GM18858 (cell line): Measurements from ENCODE around the gene SOX10.

ENCODE experiments used
- ATAC-seq: cut with Tn5 transposase; IDR thresholded peaks from one replicate; pipeline ENCODE4 v1.9.1; 2021; ENCODE audit not compliant: unreplicated experiment

The SOX10 gene

DNA sequence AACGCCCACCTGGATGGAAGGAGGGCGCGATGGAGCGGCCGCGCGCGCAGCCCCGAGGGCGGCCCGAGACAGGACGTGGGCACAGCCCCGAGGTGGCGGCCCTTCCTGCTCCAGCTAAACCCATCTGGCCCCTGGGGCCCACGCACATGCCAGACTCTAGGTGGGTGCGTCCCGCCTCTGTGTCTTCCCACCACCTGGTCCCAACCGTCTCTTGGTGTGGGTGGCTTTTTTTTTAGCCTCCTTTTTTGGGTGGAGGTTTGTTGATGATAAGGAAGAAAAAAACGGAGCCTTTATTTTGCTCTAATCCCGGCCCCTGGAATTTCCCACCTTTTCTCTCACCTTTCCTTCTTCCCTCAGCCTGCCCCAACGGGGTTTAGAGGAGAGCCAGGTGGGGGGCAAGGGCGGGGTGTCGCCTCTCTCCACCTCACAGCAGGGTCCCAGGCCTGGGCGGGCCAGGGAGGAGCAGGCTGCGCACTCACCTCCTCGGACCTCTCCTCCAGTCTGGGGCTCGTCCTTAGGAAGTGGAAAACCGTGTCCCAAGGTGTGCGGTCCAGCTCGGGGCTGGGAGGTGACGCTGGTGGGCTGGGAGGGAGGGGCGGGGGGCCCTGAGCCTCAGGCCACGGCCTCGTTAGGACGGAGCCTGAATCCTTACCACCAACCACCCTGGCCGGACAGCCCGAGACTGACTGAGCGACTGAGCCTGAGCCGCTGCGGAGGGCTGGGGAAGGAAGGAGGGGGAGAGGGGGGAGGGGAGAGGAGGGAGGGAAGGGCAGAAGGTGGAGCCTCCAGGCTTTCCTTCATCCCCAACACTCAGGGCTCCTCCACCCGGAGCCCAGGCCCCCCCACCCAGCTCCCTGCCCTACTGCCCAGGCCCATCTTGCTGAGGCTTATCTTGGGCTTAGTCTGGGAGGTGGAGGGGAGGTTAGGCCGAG, at the start of gene SOX10:
TSS of gene SOX10 (minus strand) at position 696 of the 932 bp plus-strand sequence. CDS start 771 bp downstream, outside the sequence.
- no peak for ATAC-seq

DNA sequence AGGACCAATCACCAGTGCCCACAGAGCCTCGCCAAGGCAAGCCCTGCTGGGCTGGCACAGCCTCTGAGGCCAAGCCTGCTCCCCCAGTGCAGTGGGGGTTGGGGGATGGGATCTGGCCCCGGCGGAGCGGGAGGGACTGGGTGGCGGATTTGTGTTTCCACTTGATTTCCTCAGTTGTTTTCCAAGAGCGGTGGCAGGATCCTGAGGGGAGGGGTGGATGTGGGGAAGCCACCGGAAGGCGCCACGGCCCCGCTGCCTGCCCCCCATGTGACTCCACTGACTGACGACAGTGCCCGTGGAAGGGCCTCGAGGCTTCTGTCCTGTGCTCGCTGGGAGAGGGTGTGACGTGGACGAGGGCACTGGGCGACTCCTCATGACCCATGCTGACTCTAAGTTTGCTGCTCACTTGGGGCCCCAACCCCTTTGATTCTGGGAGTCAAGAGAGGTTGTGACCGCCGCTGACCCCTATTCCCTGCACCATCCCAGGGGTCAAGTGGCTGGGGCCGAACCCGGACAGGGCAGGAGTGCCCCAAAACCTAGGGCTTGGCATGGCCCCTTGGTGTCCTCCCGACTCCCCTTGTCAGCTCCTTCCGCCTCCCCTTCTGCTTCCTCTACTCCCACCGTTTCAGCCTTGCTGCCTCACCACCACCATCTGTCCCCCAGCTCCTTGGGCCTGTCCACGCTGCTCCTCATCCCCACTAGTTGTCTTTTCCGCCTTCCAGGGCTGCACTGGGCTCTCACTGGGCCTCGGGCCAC, 49.3 kb upstream of the SOX10 start:
- ATAC-seq, result no peak

DNA sequence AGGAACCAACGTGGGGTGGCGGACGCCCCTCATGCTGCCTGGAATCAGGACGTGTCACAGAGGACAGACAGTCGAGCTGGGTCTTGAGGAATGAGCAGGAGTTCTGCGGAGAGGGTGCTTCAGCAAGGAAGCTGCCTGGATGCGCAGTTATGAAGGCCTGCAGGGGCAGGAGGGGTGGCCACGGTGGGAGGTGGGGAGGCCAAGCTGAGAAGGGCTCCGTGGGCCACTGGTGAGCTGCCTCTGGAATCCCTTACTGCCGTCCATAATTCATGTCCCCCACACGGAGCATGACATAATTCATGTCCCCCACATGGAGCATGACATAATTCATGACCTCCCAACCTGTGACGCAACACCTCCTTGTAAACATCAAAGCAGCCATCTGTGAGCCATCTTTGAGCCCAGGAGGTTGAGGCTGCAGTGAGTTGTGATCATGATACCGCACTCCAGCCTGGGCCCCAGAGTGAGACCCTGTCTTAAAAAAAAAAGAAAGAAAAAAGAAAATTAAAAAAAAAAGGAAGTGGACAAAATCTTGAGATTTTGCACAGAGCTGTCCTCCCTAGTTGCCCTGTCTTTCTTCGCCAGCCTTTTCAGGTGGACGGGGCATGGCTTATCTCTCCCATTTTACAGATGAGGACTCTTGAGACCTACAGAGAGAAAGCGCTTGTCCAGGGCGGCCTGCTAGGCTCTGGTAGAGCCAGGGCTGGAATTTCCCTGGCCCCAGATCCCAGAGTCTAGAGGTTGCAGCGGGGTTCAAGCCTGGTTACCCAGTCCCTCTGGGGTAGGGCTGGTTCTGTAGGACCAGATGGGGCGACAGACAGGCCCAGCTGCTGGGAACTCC, 48.5 kb upstream of the SOX10 start:
- ATAC-seq, result no peak

DNA sequence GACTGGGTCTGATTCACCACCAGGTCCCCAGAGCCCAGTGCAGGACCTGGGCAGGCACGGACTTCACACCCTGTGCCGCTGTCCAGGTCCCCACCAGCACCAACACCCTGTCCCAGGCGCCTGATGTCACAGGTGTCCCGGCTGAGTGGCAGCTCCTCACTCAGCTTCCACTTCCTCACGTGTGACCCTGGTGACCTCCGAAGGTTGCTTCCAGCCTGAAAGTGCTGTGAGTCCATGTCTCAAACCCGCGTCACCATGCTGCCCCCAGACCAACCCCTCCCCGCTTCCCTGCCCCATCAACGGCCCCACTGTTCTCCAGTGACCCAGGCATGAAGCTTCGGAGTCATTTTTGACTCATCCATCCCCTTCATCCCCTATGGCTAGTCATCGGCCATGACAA, 47.1 kb upstream of the SOX10 start:
- no peak for ATAC-seq

DNA sequence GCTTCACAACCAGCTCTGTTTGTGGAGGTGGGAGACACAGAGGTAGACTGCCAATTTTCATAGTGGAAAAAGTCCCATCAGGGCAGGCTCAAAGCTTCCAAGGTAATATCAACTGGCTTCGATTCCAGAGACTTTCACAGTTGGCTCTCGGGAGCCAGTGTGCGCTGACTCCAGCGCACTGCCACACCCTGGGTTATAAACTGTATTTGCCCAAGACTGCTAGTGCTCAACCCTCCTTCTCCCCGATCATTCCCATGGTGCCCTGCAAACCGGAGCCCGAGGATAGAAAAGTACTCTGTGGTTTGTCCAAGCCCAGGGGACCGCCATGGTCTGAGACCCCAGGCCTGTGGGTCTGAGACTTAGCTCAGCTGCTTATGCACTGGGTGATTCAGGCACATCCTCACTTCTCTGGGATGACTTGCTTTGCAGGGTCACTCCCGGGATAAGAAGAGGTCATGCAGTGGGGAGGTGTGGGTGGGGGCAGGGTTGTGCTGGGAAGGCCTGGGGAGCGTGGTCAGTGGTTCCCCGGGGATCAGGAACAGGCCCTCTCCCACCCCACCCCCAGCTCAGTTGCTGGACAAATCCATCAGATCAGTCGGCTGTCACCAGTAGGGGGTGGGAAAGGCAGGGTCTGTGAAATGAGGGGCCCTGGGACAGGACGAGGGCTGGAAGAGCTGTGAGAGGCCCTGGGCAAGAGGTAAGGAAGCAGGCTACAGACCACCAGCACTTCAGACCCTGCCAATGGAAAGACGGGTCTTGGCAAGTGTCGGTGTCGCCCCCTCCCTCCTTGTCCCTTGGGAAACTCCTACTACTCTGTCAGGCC, 46.2 kb upstream of the SOX10 start:
- ATAC-seq, result no peak

DNA sequence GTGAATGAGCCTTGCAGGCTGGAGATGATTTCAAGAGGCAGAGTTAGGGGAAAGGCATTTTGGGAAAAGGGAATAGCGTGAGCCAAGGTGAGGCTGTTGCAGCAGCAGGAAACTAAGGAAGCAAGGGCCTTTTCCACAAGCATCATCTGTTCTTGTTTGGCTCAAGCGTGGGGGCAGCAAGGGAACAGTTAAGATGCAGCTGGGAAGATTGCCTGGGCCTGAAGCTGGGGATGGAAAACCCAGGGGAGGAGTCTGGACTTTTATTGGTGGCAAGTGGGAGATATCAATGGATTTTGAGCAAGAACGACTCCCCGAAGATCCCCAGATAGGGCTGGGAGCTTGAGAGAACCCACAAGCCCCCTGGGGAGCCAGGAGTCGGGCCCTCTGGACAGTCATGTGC, 45.5 kb upstream of the SOX10 start:
- no peak for ATAC-seq

DNA sequence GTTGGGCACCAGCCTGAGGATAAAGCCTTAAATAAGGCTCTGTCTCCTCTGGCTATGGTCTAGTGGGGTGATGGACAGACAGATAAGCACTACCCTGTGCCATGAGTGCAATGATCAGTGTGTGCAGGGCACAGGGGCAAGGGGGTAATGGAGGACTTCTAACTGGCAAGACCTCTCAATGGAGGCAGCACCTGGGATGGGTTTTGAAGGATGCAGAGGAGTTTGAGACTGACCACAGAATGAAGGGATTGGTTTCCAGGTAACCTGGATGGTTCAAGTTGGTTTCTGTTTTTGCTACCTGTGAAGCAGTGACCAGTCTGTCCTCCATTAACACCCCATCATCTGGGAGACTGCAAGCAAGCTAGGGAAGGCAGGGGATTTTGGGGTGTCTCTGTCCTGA, 45.0 kb upstream of the SOX10 start:
- ATAC-seq, result no peak

DNA sequence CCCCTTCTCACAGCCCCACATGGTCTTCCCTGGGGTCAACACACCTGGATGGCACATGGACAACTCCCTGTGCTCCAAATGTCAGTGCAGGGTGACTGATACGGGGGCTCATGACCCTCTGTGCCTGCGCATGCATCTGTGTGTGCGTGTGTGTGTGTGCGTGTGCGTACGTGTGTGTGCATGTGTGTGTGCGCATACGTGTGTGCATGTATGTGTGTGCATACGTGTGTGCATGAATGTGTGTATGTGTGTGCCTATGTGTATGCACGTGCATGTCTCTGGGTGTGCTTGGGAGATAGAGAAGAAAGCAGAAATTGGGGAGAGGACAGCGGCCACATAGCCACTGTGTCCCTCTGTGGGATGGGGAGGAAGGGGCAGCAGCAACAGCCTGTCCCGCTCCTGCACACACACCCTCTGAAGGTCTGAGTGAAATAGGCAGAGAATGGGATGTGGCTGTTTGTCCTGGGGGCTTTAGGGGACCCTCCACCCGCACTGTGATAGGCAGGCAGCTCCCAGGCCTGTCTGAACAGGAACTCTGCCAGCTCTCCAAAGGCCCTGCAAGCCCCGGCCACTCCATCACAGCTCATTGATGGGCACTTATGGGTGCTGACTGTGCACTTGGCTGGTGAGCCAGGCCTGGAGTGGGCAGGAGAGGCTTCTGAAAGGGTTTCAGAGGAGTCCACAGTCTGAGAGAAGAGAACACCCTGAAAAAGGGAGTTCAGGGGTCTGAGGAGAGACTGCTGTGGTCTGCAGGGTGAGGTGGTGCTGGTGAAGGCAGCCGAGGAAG, 44.2 kb upstream of the SOX10 start:
- no peak for ATAC-seq

DNA sequence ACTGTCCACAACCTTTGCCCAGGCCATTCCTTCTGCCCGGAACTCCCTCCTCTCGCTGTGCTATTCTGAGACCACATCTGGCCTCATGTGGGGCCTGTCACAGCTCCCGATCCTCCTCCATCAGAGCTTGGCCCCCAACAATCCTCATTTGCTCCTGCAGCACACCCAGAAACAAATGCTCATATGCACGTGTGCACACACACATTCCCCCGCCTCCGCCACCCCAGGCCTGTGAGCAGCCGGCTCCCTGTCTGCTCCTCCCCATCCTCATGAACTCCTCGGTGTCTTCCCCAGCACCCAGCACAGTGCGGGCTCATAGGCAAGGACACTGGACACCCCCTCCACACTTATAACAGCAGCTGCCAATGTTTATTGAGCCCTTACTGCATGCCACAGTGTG, 43.1 kb upstream of the SOX10 start:
- ATAC-seq, result no peak

DNA sequence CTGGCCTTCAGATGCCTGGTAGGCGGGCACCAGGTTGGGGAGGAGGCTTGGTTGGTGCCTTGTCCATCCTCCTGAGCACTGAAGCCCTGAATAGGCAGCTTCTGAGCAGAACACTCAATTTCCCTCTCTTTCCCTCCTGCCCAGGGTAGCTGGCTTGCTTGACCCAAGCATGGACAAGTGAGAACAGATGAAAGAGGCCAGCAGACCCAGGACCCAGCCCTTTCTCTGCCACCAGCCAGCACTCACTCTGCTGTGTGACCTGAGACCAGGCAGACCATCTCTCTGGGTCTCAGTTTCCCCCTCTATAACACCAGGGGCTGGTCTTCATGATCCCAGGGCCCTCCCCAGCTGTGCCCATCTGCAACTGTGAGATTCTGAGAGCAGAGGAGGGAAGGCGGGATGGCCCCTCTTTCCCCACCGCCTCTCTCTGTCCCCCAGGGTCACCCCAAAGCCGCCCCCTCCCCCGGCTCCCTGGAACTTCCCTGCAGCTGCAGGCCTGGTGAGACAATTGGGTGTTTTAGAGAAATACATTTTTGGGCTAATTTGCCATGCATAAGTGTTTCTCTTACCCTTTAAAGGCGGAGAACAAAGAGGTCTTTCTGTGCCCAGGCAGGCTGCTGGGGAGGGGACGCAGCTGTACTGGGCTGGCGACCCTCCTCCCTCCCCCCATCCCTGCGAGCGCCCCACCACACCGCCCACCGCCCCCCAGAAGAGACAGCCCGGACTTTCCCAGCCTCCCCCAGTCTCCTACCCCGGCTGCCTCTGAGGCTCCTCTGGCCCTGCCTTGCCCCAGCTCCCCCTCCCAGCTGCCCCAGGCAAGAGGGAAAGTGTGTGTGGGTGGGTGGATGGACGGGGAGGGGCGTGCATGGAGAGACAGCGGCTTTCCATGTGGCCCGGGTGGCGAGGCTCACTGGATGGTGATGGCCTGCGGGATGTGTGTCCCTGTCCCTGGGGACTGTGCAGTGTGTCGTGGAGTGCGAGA, 42.1 kb upstream of the SOX10 start:
- ATAC-seq, result no peak

DNA sequence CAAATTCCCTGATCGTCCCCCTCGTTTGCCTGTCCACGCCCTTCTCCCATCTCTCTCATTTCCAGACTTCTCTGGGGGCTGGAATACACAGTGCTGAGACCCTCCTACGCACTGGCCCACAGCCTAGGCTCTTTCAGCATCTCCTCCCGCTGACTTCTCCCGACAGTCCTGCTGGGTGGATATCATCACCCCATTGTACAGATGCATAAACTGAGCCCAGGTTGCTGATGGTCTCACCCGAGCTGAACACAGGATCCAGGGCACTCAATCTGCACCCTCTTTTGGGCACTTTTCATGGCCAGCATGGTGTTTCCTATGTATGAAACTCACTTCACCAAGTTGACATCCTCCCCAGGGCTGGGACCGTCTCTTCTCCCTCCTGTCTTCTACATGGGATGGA, 41.2 kb upstream of the SOX10 start:
- no peak for ATAC-seq

DNA sequence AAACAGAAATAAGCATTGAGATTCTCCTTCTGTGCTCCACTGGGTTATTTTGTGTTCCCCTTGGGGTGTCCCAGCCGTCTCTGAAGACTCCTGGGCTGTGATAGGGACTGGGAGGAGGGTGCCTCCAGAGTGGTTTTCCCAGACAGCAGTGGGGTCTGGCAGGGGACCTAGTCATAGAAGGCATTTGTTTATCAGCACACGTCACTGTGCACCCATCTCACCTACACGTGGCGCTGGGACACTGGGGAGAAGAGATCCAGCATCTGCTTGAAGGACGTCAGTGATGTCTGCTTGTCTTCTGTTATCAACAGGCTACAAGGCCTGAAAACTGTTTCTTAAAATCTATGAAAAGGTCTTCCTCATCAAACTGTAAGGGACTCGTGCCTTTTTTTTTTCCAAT, 38.7 kb upstream of the SOX10 start:
- ATAC-seq, result no peak

DNA sequence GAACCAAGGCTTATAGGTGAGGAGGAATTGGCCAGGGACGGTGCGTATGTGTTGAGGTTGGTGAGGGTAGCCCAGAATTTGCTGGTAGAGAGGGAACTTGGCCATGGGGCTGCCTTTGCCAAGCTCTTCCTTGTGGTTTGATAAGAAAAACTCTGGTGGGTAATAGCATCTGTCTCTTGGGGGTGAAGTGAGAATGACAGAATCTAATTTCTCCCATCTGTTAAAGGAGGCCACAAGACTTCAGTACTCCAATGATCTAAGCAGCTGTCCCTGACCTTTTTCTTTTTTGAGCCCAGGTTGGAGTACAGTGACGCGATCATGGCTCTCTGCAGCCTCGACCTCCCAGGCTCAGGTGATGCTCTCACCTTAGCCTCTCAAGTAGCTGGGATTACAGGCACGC, 36.9 kb upstream of the SOX10 start:
- ATAC-seq, result no peak

DNA sequence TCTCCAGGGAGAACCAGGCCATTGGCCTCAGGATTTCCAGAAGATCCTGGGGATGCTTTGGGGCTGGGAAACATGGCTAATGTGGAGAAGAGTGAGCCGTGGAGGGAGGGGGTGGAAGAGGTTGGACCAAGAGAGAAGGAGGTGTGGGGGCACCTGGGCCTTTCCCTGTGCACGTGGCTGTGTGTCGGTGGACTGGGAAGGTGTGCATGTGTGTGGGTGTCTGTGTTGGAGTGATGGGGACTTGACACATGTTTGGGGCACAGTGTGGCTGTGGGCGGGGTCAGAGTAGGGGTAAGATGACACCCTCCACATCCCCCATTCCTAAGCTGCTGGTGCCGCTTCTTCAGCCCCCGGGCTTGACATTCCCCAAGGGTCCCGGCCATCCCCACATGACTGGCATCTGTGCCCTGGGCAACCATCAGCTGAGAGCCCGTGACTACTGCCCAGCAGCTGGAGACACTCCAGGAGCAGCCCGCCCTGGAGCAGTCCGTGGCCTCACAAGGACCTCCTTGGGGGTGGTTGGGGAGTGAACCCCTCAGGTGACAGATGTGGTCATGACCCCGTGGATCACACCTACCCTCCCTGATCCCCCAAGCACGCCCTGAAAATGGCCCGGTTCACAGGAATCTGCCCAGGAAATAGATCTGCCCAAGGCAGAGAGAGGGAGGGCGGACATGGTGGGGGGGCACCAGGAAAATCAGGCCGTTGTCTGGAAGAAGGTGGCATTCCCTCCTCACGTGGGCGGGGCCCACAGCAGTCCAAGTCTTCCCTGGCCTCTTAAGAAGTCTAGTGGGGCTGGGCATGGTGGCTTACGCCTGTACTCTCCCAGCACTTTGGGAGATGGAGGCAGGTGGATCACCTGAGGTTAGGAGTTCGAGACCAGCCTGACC, 34.8 kb upstream of the SOX10 start:
- ATAC-seq, result no peak

DNA sequence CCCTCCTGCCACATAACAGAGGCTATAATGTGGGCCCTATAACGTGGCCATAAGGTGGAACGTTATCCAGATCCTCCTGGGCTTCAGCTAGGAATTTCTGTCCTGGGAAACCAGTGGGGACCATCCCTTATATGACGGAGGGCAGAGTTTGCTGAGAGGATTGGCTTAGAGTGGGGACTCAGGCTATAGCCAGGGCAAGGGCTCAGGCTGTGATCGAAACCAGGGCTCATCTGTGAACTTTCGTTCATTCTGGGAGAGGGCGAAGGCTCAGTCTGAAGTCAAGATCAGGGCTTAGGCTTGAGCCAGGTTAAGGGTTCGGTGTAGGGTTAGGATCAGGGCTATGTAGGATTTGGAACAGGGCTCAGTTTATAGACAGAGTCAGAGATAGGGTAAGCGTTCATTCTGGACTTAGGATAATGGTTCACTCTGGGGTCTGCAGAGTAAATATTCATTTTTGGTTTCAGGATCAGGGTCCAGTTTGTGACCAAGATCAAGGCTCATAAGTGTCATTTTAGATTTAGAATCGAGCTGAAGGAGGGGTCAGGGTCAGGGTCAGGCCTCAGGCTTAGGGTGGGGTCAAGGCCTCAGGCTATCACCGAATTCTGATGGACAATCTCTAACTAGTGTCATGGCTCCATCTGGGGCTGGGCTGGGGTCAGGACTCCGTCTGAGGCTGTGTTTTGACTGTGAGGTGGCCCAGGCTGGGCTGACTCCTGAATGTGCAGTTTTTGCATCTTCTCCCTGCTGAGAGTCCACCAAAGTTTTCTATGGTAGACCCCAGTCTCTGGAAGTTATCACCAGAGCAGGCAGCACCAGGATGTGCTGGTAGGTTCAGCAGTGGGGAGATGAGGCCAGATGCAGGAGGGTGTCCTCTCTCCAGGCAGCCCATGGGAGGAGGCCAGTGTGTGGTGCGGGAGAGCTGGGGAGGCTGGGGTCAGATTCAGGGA, 33.9 kb upstream of the SOX10 start:
- ATAC-seq, result no peak

DNA sequence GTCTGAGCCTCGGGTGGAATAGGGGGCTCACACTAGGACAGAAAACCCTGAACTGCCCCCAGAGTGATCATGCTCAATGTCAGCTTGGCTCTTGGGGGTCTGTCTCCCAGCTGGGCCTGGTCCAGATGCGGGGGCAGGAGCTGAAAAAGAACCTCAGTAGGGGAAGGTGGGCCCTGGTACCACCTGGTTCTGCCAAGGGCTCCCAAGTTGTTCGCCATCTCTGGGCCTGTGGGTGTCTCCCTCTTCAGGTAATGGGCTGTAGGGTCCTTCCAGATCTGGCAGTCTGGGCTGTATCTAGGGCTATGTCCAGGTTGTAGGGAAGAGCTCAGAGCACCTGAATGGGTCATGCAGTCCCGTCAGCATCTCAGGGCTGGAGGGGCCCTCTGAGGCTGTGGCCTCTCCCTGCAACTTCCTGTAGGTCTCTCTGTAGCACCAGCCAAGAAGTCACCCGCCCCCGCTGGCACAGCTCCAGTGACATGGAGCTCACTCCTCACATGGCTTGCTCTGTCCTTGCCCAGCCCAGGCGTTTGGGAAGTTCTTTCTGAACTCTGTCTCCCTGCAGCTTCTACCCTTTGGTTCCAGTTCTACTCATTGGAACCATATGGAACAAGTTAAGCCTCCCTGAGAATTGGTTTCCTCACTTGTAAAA, 33.0 kb upstream of the SOX10 start:
- no peak for ATAC-seq
